Right cardiac atrium (tissue), 5 donors: ENCODE data around the gene ABHD17C. TPM values are rescaled to one million over a fixed set of nuclear protein-coding genes. Genes with fewer than 3 reads are reported as not detected.

ENCODE experiments used
- ATAC-seq, 2 donors: fragments of 200-7000 bp; cut with Tn5 transposase; one replicate each; pipeline versions ENCODE4 v1.8.0 to v1.9.1; 2020; ENCODE audit warnings: moderate library complexity in 2 of 2, mild to moderate bottlenecking in 1 of 2
- DNase-seq, 3 donors: peaks; one replicate each; pipeline ENCODE4 v3.0.0-alpha.2; 2020
- H3K27ac ChIP-seq: one replicate; pipeline ENCODE4 v1.5.1; 2013; ENCODE audit warnings: mild to moderate bottlenecking, low read length, control low read depth, moderate library complexity
- H3K27me3 ChIP-seq: one replicate; pipeline ENCODE4 v1.6.1; 2013; ENCODE audit not compliant: control insufficient read depth, insufficient read depth
- H3K4me1 ChIP-seq: one replicate; pipeline ENCODE4 v1.6.1; 2013; ENCODE audit warnings: low read length; ENCODE audit not compliant: control insufficient read depth, insufficient read depth
- H3K4me3 ChIP-seq: one replicate; pipeline ENCODE4 v1.5.1; 2013; ENCODE audit warnings: low read length, control low read depth
- H3K9me3 ChIP-seq: one replicate; pipeline ENCODE4 v1.6.1; 2013; ENCODE audit warnings: low read length; ENCODE audit not compliant: control insufficient read depth
- WGBS: extraction: QIAGEN DNeasy Blood & Tissue Kit; methylation state at CpG from one replicate; pipeline ENCODE4 v1.1.7; 2013; 5-methylcytosine and 5-hydroxymethylcytosine counted together
- intact Hi-C, 4 donors: fragments of 100-400 bp; cut with DNase I; formaldehyde crosslinking; loops; one replicate each; pipeline versions ENCODE4 v1.11.0 to v1.14.0; 2022 to 2023
- polyA plus RNA-seq: library from polyadenylated mRNA; stranded (reverse); fragments of 200-250 nt; gene quantifications from one replicate; pipeline ENCODE4 v1.2.3, GENCODE V29; 2013
- total RNA-seq, 4 donors: library from RNA; stranded (reverse); fragmentation: NEBNext Ultra II Directional; extraction: Animal tissue kit (Norgen Biotek cat#: 25700); gene quantifications; one replicate each; pipeline ENCODE4 v1.2.1, GENCODE V29; 2021
- donor health status: healthy with polysubstance abuse.
- donor health status: DM: no; HTN: yes; CAD: no.
- donor health status: DM: no; HTN: no; CAD: no.
- donor health status: DM: no; HTN: yes; CAD: no; lungs with severe emphysema.
- donor health status: DM: yes; HTN: yes; CAD: no.

The ABHD17C gene
- total and polyA plus RNA-seq, 5 donors: 2.6 to 6.2 (median 5.3) TPM

DNA sequence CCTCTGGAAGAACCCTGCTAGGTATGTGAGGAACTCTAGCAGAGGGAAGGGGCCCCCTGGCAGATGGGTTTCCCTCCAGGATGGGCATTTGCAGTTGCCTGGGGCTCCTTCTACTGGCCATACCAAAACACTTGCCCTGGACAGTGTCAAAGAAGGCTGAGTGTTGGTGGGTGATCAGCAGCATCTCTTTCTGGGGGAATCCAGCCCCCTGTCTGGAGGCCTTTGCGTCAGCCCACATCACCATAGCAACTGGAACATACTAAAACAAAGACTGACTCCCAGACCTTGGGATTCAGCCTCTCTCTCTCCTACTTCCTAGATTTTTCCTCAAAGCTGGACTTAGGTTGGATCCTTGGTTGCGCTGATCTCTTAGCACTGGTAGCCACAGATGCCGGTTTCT, 92.2 kb downstream of the ABHD17C start:
- DNase-seq (no peak), ATAC-seq (no peak)
- WGBS: 83% methylated on average over 3 of the region's 3 CpGs
- H3K27me3 ChIP-seq: no peaks in the 10 kb centered on the region
- H3K27ac ChIP-seq: no peak overlapping the region
- H3K9me3 ChIP-seq: no peaks in the 10 kb centered on the region
- H3K4me1 ChIP-seq: no peaks in the 10 kb centered on the region
- intact Hi-C loops: loop anchor here in 1 of 4 donors (10.0 kb wide), 1 partner anchor 177 kb away; no protein-coding TSS in a partner anchor
- H3K4me3 ChIP-seq: no peak overlapping the region

DNA sequence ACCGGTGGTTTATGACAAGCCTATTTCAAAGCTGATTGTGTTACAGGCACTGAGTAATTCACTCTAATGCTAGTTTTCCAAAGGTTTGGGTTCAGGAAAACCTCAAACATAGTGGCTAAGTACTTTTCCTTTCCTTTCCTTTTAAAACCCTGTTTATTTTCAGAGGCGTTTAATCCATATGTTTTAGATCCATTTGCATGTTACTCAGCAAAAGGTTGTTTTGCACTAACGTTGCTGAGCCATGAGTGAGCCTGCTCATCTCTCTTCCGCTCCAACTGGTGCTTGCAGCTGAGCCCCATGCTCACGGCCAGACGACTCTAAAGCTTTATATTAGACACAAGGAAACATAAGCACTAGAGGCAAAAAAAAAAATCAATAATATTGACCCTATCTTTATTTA, 93.4 kb downstream of the ABHD17C start:
- Histone ChIP-seq H3K27ac (no peak overlapping the region), H3K4me3 (no peak overlapping the region), H3K27me3 (no peaks in the 10 kb centered on the region), H3K9me3 (no peaks in the 10 kb centered on the region), H3K4me1 (no peaks in the 10 kb centered on the region)
- ATAC-seq: no peak
- intact Hi-C loops: loop anchor here in 1 of 4 donors (10.0 kb wide), 1 partner anchor 176 kb away; no protein-coding TSS in a partner anchor
- 71% methylated on average over 6 of the region's 6 CpGs for WGBS
- no peak for DNase-seq

DNA sequence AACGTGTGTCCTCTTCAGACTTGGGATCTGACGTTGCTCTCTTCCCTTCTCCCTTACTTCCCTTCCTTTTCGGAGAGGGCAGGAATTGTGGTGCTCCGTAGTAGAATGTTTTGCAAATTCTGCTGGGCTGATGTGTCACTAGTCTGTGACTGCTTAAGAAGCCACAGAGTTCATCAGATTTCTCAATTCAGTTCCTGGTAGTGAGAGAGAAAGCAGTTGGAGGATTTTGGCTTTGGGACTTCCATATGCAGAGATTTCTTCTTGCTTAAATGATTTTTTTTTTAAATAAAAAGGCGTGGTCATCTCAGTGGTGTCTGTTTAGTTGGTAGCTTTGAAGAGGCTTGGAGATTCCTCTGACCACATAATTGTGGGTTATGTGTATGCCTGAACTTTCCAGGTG, 94.2 kb downstream of the ABHD17C start:
- no peak for ATAC-seq

DNA sequence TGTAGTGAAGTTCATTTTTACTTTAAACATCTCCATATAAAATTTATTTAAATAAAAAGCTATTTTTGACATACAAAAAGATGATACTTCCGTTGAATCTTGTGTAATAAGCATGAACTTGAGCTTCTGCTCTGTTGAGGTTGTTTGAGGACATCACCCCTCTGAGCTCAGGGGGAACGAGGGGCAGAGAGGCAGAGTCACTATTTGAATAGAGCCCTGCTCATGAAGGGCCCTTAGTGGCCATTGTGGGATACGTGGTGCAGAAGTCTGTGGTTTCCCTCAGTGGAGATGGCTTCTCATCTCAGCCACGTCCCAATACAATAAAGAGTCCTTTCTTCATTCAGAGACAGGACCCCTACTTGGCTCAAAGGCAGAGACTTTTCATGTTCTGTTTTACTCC, 94.7 kb downstream of the ABHD17C start:
- H3K27me3 ChIP-seq: no peaks in the 10 kb centered on the region
- no peaks in the 10 kb centered on the region for H3K4me1 ChIP-seq
- ATAC-seq (no peak), DNase-seq (no peak)
- H3K9me3 ChIP-seq: no peaks in the 10 kb centered on the region
- intact Hi-C loops: loop anchor here in 1 of 4 donors (10.0 kb wide), 1 partner anchor 175 kb away; no protein-coding TSS in a partner anchor
- WGBS: 75% methylated on average over 4 of the region's 4 CpGs
- H3K4me3 ChIP-seq: no peak overlapping the region
- no peak overlapping the region for H3K27ac ChIP-seq

More for the DNA sequence above, 94.2 kb downstream of the ABHD17C start:
- Histone ChIP-seq H3K4me1 (no peaks in the 10 kb centered on the region), H3K9me3 (no peaks in the 10 kb centered on the region), H3K27ac (no peak overlapping the region), H3K4me3 (no peak overlapping the region), H3K27me3 (no peaks in the 10 kb centered on the region)
- 55% methylated on average over 5 of the region's 5 CpGs for WGBS
- intact Hi-C loops: loop anchor here in 1 of 4 donors (10.0 kb wide), 1 partner anchor 176 kb away; no protein-coding TSS in a partner anchor
- no peak for DNase-seq

DNA sequence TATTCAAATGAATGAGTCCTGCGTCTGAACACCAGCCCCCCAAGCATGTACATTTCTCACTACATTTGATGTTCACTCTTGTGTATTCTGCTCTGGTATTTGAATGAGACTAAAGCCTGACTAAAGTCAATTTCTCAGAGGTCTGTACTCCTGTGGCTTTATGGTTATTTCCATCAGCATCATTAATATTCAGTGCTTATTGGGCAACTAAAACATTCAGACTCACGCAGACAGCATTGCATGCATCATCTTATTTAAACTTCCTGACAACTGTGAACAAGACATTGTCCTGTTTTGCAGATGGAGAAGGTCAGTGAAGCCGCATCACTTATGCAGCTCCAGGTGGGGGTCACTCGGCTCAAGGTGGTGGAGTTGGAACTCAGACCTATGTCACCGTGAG, 95.1 kb downstream of the ABHD17C start:
- Histone ChIP-seq H3K27ac (no peak overlapping the region), H3K9me3 (no peaks in the 10 kb centered on the region), H3K4me3 (no peak overlapping the region), H3K4me1 (no peaks in the 10 kb centered on the region), H3K27me3 (no peaks in the 10 kb centered on the region)
- DNase-seq (no peak), ATAC-seq (no peak)
- intact Hi-C loops: no loop called here
- WGBS: 89% methylated on average over 5 of the region's 5 CpGs

DNA sequence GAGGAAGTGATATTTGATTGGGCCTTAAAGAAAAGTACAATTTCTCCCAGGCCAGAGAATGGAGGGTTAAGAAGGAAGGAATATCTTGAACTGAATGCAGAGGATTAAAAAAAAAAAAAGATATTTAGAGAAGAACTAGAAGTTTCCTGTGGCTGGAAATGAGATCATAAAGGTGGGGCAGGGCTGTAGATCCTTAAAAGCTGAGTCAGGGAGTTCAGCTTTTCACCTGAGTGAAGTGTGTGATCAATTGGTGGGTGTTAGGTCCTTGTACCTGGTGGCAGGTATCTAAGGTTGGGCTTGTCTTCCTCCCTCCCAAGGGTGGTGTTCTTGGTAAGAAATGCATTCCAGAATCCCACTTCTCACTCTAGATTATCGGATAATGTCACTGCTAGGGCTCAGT, 95.9 kb downstream of the ABHD17C start:
- WGBS: 83% methylated on average over 1 of the region's 1 CpG
- Histone ChIP-seq H3K4me1 (no peaks in the 10 kb centered on the region), H3K4me3 (no peak overlapping the region), H3K9me3 (no peaks in the 10 kb centered on the region), H3K27ac (no peak overlapping the region), H3K27me3 (no peaks in the 10 kb centered on the region)
- intact Hi-C loops: no loop called here
- ATAC-seq (no peak), DNase-seq (no peak)

DNA sequence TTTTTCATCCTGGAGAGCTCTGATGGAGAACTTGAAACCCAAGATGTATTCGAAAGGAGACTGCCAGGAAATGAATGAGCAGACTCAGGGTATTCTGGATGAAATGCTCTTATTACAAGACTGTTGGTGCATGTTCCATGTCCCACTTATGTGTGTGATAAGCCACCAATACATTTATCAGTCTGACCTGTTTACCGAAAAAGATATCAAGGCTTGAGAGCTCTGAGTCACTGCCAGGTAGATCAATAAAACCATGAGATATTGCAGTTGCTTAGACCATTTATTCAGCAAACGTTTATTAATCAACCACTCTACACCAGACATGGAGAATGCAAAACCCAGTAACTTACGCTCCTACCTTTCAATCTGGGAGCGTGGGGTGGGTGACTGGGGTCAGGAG, 101.3 kb downstream of the ABHD17C start:
- intact Hi-C loops: no loop called here
- Histone ChIP-seq H3K27me3 (no peaks in the 10 kb centered on the region), H3K4me1 (no peaks in the 10 kb centered on the region), H3K27ac (no peak overlapping the region), H3K4me3 (no peak overlapping the region), H3K9me3 (no peaks in the 10 kb centered on the region)
- no peak for DNase-seq
- ATAC-seq: no peak
- WGBS: 73% methylated on average over 5 of the region's 5 CpGs

DNA sequence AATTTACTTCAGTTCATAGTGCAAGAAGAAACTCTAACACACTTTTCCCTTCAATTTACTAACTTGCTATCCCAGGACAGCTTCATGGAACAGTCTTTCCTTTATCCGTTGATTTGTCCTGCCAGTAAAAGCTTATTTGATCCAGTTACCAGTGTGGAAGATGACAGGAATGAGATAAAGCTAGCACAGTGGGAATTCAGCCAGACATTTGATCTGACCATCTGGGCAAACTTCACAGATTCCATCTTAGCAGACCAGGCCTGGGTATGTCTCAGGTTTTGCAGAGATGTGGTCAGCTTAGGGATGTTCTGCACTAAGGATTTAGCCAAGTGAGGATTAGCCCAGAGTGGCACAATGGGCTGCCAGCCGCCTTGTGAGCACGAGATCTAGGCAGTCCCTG, 103.8 kb downstream of the ABHD17C start:
- no peaks in the 10 kb centered on the region for H3K4me1 ChIP-seq
- ATAC-seq (no peak), DNase-seq (no peak)
- intact Hi-C loops: no loop called here
- no peak overlapping the region for H3K27ac ChIP-seq
- no peaks in the 10 kb centered on the region for H3K9me3 ChIP-seq
- 82% methylated on average over 3 of the region's 3 CpGs for WGBS
- H3K4me3 ChIP-seq: no peak overlapping the region
- H3K27me3 ChIP-seq: no peaks in the 10 kb centered on the region

DNA sequence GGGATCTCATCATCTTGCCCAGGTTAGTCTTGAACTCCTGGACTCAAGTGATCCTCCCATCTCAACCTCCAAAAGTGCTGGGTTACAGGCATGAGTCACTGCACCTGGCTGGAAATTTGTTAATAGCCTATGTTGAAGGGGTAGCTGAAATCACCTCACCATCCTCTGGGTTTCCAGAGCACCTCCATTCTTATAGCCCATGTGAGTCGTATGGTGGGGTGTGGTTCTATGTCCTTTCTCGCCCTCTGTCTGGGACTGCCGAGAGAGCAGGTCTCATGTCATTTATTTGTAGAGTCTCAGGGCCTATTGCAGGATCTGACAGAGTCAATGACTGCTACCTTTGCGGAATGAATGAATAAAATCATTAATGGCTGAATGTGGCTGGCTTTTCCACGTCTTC, 105.0 kb downstream of the ABHD17C start:
- ATAC-seq (no peak), DNase-seq (no peak)
- no peak overlapping the region for H3K4me3 ChIP-seq
- 85% methylated on average over 5 of the region's 5 CpGs for WGBS
- H3K27me3 ChIP-seq: no peaks in the 10 kb centered on the region
- no peak overlapping the region for H3K27ac ChIP-seq
- H3K9me3 ChIP-seq: no peaks in the 10 kb centered on the region
- H3K4me1 ChIP-seq: no peaks in the 10 kb centered on the region
- intact Hi-C loops: no loop called here

DNA sequence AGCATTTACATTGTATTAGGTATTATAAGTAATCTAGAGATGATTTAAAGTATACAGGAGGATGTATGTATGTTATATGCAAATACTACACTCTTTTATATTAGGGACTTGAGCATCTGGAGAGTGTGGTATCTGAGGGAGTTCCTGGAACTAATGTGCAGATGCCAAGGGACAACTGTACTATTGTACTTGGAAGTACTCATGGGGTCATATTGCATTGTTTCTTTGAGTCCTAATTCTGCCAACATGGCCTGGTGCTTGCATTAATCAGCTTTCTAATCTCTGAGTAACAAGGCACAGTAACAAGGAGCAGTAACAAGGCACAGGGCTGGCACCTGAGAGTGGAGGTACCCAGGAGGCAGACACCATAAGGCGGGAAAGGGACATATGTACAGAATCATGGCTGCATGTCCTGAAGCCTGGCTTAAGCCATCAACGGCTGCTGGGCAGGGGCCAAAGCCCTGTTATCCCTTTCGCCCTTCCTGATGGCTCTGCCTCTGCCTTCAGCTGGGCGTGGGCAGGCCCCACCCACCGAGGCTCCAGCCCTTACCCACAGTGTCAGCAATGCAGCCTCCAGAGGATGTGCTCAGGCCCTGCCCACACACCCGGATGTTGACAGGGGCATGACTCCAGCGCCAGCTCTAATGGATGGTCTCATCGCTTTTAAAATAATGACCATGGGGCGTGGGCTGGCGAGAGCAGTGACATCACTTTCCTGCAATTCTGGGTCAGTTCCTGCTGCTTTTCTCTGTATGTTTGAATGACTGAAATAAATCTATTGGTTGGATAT, 107.0 kb downstream of the ABHD17C start:
- H3K4me1 ChIP-seq: no peaks in the 10 kb centered on the region
- WGBS: 62% methylated on average over 10 of the region's 10 CpGs
- no peak overlapping the region for H3K27ac ChIP-seq
- H3K27me3 ChIP-seq: no peaks in the 10 kb centered on the region
- no peaks in the 10 kb centered on the region for H3K9me3 ChIP-seq
- ATAC-seq (peak; percentile 88 to 97), DNase-seq (peak; percentile 50 to 68 (median 60))
- intact Hi-C loops: no loop called here
- H3K4me3 ChIP-seq: no peak overlapping the region

DNA sequence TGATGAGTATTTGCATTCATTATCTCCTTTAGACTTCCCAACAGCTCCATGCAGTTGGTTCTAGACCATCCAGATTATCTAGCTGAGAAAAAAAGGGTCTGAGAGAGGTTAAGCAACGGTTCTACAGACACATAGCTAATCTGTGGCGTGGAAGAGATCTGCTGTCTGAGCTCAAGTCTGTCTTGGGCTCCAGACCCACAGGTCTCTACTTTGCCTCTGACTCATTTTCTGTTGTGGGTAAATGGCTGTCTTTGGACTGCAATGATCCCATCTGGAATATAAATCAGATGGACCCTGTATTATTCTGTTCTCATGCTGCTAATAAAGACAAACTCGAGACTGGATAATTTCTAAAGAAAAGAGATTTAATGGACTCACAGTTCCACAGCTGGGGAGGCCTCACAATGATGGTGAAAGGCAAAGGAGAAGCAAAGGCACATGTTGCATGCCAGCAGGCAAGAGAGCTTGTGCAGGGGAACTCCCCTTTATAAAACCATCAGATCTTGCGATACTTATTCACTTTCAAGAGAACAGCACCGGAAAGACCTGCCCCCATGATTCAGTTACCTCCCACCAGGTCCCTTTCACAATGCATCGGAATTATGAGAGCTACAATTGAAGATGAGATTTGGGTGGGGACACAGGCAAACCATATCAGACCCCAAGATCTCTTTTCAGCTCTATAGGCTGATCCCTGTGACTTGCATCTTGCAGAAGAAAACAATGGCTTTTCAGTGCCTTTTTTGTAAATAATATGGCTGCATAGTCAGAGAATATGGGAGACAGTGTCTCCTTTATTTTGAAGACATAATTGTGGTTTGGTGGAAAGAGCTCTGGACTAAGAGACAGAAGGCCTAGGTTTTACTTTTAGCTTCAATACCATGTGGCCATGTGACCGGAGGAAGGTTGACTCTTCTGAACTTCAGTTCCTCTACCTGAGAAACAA, 108.7 kb downstream of the ABHD17C start:
- ATAC-seq (no peak), DNase-seq (no peak)
- WGBS: 92% methylated on average over 7 of the region's 7 CpGs

More for the DNA sequence above, 108.7 kb downstream of the ABHD17C start:
- intact Hi-C loops: no loop called here
- no peaks in the 10 kb centered on the region for H3K9me3 ChIP-seq
- H3K4me3 ChIP-seq: no peak overlapping the region
- no peak overlapping the region for H3K27ac ChIP-seq
- H3K4me1 ChIP-seq: no peaks in the 10 kb centered on the region
- no peaks in the 10 kb centered on the region for H3K27me3 ChIP-seq
